Measurements from ENCODE around the gene ABCA3. TPM values are rescaled to one million over a fixed set of nuclear protein-coding genes. Genes with fewer than 3 reads are reported as not detected.
"Not testable (repeated sequence)": the region's sequence is repeated elsewhere in the genome, so short reads cannot be mapped to it uniquely, and the experiment has no call there.

Gene ABCA3
- total RNA-seq, 2 experiments from 2014 or later = 8.3 to 8.7 TPM

DNA sequence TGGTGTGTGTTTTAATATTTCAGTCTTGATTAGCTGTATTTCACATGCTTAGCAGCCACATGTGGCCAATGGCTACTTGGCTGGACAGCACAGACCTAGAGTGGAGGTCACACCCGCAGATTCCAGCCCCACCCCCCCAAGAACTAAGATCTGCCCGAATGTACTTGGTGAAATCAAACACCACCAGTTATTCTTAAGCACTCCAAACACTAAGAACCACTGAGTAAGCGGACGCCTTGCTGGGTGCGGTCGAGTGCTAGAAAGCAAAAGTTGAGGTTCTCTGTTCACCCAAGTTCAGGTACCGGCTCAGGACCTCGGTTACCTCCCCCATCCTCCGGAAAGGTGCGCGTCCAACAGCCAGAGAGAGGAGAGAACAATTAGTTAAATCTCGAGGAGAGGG, 73.6 kb downstream of the ABCA3 start:
- CTCF ChIA-PET, H3K9me3 Mint-ChIP-seq, H3K27me3 Mint-ChIP-seq: not testable (repeated sequence)
- H3K27ac Mint-ChIP-seq = peak overlapping the region; percentile 97
- peak overlapping the region; percentile 95 for H3K4me3 Mint-ChIP-seq
- POLR2A ChIA-PET = interaction anchor here (1.0 to 5.3 kb wide), 2 partner anchors 15 to 52 kb away, joined by 4 to 42 read pairs; partner anchors contain the start of genes ECI1 and PGP
- H3K36me3 Mint-ChIP-seq (ENCODE audit: low read depth) = peaks cover 47% of the 10 kb centered on the region
- H3K4me1 Mint-ChIP-seq = peaks cover 40% of the 10 kb centered on the region
- peak; percentile 53 for DNase-seq

DNA sequence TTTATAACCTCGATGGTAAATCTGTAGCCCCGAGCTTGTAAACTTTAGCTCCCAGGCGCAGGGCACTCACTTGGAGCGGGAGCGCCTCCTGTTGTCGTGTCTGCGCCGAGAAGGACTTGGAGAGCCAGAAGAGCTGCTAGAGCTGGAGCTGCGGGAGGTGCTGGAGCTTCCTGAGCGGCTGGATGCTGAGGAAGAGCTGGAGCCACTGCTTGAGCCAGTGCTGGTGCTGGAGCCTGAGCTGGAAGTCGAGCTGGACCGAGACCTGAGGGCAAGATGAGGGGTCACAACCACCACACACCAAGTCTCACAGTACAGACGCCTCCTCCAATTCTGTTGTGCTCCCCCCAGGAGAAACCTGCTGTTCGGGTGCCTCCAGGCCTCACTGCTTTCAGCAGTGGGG, 77.5 kb downstream of the ABCA3 start:
- CTCF ChIA-PET = interaction anchor here (2.1 kb wide), 1 partner anchor 12 kb away, joined by 6 read pairs; the partner anchor contains the start of gene ECI1
- DNase-seq, H3K27me3 Mint-ChIP-seq, H3K4me3 Mint-ChIP-seq, H3K9me3 Mint-ChIP-seq, H3K27ac Mint-ChIP-seq: not testable (repeated sequence)
- Mint-ChIP-seq H3K4me1 (peaks cover 29% of the 10 kb centered on the region), H3K36me3 (ENCODE audit: low read depth) (peaks cover 67% of the 10 kb centered on the region)
- POLR2A ChIA-PET = interaction anchor here (5.3 kb wide), 1 partner anchor 11 kb away, joined by 42 read pairs; the partner anchor contains the start of gene ECI1

DNA sequence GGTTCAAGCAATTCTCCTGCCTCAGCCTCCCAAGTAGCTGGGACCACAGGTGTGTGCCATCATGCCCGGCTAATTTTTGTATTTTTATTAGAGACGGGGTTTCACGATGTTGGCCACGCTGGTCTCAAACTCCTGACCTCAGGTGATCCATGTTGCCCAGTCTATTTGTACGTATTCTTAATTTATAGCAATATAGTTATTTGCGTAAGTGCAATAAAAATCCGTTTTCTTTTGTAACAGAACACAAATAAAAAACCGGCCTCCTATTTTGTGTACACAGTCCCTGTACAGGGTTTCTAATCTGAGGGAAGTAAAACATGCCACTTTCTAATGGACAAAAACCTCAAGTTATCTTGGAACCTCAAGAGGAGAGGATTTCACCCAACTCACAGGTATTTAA, 80.3 kb downstream of the ABCA3 start:
- CTCF ChIA-PET = no interaction called here
- POLR2A ChIA-PET = interaction anchor here (1.9 kb wide), 1 partner anchor 9 kb away, joined by 9 read pairs; the partner anchor contains the start of gene ECI1
- DNase-seq = no peak
- Mint-ChIP-seq H3K4me1 (peaks cover 12% of the 10 kb centered on the region), H3K9me3 (no peaks in the 10 kb centered on the region), H3K27ac (no peak overlapping the region), H3K27me3 (no peaks in the 10 kb centered on the region), H3K36me3 (ENCODE audit: low read depth) (peaks cover 76% of the 10 kb centered on the region), H3K4me3 (no peak overlapping the region)

DNA sequence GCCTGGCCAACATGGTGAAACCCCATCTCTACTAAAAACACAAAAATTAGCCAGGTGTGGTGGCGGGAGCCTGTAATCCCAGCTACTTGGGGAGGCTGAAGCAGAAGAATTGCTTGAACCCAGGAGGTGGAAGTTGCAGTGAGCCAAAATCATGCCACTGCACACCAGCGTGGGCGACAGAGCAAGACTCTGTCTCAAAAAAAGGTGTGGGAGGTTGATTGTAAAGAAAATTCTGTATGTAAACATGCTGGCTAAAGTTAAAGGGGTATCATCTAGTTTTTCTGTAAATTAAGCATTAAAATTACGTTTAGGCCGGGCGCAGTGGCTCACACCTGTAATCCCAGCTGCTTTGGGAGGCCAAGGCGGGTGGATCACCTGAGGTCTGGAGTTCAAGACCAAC, 82.0 kb downstream of the ABCA3 start:
- POLR2A ChIA-PET, H3K27ac Mint-ChIP-seq, H3K4me3 Mint-ChIP-seq, H3K9me3 Mint-ChIP-seq, CTCF ChIA-PET, DNase-seq, H3K27me3 Mint-ChIP-seq, H3K4me1 Mint-ChIP-seq: not testable (repeated sequence)
- H3K36me3 Mint-ChIP-seq (ENCODE audit: low read depth) = peaks cover 70% of the 10 kb centered on the region

- peaks cover 72% of the 10 kb centered on the region for H3K36me3 Mint-ChIP-seq (ENCODE audit: low read depth)
- peaks cover 6% of the 10 kb centered on the region for H3K4me1 Mint-ChIP-seq
- ChIA-PET POLR2A (no interaction called here), CTCF (interaction anchor here (0.6 kb wide), 1 partner anchor 662 kb away, joined by 3 read pairs; no protein-coding TSS in a partner anchor)
- H3K4me3 Mint-ChIP-seq = no peak overlapping the region
- no peak for DNase-seq
- H3K9me3 Mint-ChIP-seq = no peaks in the 10 kb centered on the region
- no peaks in the 10 kb centered on the region for H3K27me3 Mint-ChIP-seq
- no peak overlapping the region for H3K27ac Mint-ChIP-seq
These were observed 82.8 kb downstream of the ABCA3 start for GRCh38 chr16:2257726-2258125.

DNA sequence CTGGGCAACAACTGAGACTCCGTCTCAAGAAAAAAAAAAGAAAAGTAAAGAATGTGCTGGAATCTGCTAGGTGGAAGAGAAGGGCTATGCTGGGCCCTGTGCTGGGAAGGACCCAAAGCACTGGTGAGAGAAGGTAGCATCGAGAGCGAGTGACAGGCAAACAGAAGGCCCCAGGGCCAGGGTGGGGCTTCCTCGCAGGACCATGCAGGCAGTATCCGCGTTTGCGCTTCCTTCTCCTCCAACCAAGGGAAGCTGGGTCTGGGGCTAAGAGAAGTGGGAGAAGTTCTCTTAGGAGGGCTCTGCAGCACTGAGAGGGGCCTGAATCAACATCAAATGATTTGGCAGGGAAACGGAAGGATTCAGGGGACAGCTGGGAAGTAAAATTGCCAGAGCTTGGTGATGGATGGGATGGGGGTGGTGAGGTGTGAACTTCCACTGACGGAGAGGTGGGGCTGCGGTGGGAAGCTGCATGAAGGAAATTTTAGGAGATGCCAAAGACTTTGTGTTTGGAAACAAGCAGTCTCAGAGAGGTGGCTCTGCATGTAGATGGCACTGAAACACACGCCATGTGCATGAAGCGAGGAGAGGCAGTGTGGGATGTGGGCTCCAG, 83.9 kb downstream of the ABCA3 start:
- Mint-ChIP-seq H3K9me3 (no peaks in the 10 kb centered on the region), H3K4me3 (no peak overlapping the region), H3K4me1 (peaks cover 10% of the 10 kb centered on the region), H3K36me3 (ENCODE audit: low read depth) (peaks cover 64% of the 10 kb centered on the region), H3K27me3 (no peaks in the 10 kb centered on the region), H3K27ac (no peak overlapping the region)
- DNase-seq = no peak
- CTCF ChIA-PET = interaction anchor here (0.8 kb wide), 1 partner anchor 105 kb away, joined by 3 read pairs; no protein-coding TSS in a partner anchor
- POLR2A ChIA-PET = interaction anchor here (1.0 to 1.7 kb wide), 2 partner anchors 13 to 42 kb away, joined by 6 read pairs; partner anchors contain the start of gene PGP

DNA sequence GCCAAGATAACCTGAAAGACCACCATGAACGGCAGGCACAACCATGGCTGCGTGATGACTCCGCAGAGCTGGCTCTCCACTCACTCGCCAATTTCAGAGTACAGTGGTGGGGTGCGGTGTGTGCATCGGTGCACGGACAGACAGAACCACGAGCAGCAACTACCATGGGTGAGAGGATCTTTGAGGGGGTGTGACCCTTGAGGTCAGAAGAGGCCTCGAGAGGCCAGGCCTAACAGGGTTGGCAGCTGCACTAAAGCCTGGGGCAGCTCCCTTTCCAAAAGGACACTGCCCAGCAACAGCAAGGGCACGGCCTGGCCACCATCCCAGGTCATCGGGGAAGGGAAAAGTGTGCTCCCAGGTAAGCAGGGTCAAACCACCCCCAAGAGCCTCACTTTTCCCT, 87.2 kb downstream of the ABCA3 start:
- Mint-ChIP-seq H3K9me3 (no peaks in the 10 kb centered on the region), H3K27ac (no peak overlapping the region), H3K4me1 (peaks cover 21% of the 10 kb centered on the region), H3K27me3 (no peaks in the 10 kb centered on the region), H3K36me3 (ENCODE audit: low read depth) (peaks cover 46% of the 10 kb centered on the region), H3K4me3 (no peak overlapping the region)
- ChIA-PET CTCF (interaction anchor here (2.7 kb wide), 1 partner anchor 58 kb away, joined by 15 read pairs; no protein-coding TSS in a partner anchor), POLR2A (interaction anchor here (0.7 to 5.4 kb wide), 6 partner anchors 11 to 660 kb away, joined by 3 to 43 read pairs (median 10); partner anchors contain the start of genes RNPS1 and TRAF7)
- no peak for DNase-seq

GRCh38 chr16:2252806-2253148, 87.8 kb downstream of the ABCA3 start:
- Mint-ChIP-seq H3K27me3 (no peaks in the 10 kb centered on the region), H3K36me3 (ENCODE audit: low read depth) (peaks cover 41% of the 10 kb centered on the region), H3K27ac (peak overlapping the region; percentile 40), H3K4me3 (no peak overlapping the region), H3K4me1 (peaks cover 21% of the 10 kb centered on the region), H3K9me3 (no peaks in the 10 kb centered on the region)
- POLR2A ChIA-PET = interaction anchor here (0.6 to 5.4 kb wide), 9 partner anchors 12 to 660 kb away, joined by 3 to 43 read pairs (median 6); partner anchors contain the start of genes AMDHD2, DNASE1L2, NUBP2 and RNPS1
- CTCF ChIA-PET = interaction anchor here (0.9 to 2.7 kb wide), 2 partner anchors 16 to 58 kb away, joined by 3 to 15 read pairs; partner anchors contain the start of gene RNPS1
- no peak for DNase-seq

DNA sequence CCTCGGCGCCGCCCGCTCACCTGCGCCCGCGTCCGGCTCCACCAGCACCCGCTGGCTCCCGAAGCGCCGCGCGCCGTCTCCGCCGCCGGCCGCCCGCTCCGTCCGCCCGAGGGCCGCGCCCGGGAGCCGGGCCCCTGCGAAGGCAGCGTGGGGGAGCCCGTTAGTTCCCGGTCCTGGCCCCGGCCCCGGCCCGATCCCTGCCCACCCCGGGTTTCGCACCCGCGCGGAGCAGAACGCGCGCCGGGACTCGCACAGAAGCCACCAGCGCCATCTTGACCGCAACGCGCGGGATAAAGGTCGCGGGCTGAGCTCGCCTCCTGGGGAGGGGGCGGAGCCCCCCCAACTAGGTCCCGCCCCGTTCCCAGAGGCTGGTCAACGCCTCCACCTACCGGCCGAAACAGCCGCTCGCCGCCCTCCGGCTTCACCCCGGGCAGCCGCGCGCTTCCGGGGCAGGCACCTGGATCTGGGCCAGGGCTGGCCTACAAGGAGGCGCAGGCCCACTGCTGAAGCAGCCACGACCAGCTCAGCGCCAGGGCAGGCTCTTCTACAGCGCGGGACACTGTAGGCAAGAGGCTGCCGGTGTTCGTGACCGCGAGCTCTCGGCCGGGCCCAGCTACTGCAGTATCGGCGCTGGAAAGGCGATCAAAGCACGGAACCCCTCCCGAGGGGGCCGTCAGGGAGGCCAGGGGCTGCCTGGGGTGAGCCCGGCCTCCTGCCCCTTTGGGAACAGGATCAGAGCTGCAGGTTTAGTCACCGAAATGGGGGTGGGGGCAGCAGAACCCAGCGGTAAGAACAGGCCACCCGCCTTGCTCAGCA, 89.0 kb downstream of the ABCA3 start, which contains the start of gene ECI1:
Gene ECI1 (minus strand): TSS at position 292 of the 816 bp plus-strand sequence. CDS start 21 bp downstream, at position 271.
- Mint-ChIP-seq H3K27me3 (no peaks in the 10 kb centered on the region), H3K4me1 (peaks cover 20% of the 10 kb centered on the region), H3K9me3 (no peaks in the 10 kb centered on the region), H3K4me3 (peak within 1 kb of the TSS; percentile 90), H3K36me3 (ENCODE audit: low read depth) (peaks cover 29% of the 10 kb centered on the region), H3K27ac (peak within 1 kb of the TSS; percentile 92)
- ChIA-PET POLR2A (interaction anchor here (0.8 to 5.4 kb wide), 23 partner anchors 8 to 469 kb away, joined by 3 to 43 read pairs (median 5); partner anchors contain the start of genes ATP6V0C, BRICD5, CCNF and DNASE1L2), CTCF (interaction anchor here (0.6 to 2.7 kb wide), 12 partner anchors 10 to 269 kb away, joined by 3 to 15 read pairs (median 4); partner anchors contain the start of genes AMDHD2, PGP, RNPS1 and TEDC2)
- peak; percentile 88 for DNase-seq

- CTCF ChIA-PET = interaction anchor here (0.6 to 2.7 kb wide), 12 partner anchors 10 to 270 kb away, joined by 3 to 15 read pairs (median 4); partner anchors contain the start of genes AMDHD2, PGP, TBC1D24 and TEDC2
- Mint-ChIP-seq H3K27ac (peak overlapping the region; percentile 92), H3K4me1 (peaks cover 20% of the 10 kb centered on the region), H3K36me3 (ENCODE audit: low read depth) (peaks cover 25% of the 10 kb centered on the region), H3K9me3 (no peaks in the 10 kb centered on the region), H3K27me3 (no peaks in the 10 kb centered on the region), H3K4me3 (peak overlapping the region; percentile 90)
- peak; percentile 54 for DNase-seq
- POLR2A ChIA-PET = interaction anchor here (0.6 to 5.4 kb wide), 18 partner anchors 9 to 906 kb away, joined by 3 to 43 read pairs (median 6); partner anchors contain the start of genes ATP6V0C, DNASE1L2, FAHD1 and HAGH
These were observed 89.8 kb downstream of the ABCA3 start for GRCh38 chr16:2250652-2251295.

GRCh38 chr16:2246301-2246885, 94.1 kb downstream of the ABCA3 start:
- Mint-ChIP-seq H3K27ac (no peak overlapping the region), H3K9me3 (no peaks in the 10 kb centered on the region), H3K27me3 (no peaks in the 10 kb centered on the region), H3K4me1 (peaks cover 11% of the 10 kb centered on the region), H3K36me3 (ENCODE audit: low read depth) (peaks cover 13% of the 10 kb centered on the region), H3K4me3 (no peak overlapping the region)
- no peak for DNase-seq
- CTCF ChIA-PET = no interaction called here
- POLR2A ChIA-PET = interaction anchor here (1.6 kb wide), 1 partner anchor 41 kb away, joined by 3 read pairs; the partner anchor contains the start of gene MLST8

All from activated CD4-positive, alpha-beta memory T cell treated with anti-CD3 and anti-CD28 coated beads, Interleukin-2, amount 10 ng/mL, durations not matched to agents 7 days and 5 days (primary cell).